ENCODE measurements around the gene ATL3. TPM values are rescaled to one million over a fixed set of nuclear protein-coding genes. Genes with fewer than 3 reads are reported as not detected.

The ATL3 gene
- total and polyA plus RNA-seq, 2 of the 13 experiments (the other 11 are each of a cell fraction or from before 2014, with no cell fraction given), result not detected

- TF ChIP-seq CBX2 (IDR thresholded peaks at IDR 0.05; ENCODE audit: low read depth, low read length) (no peak), CBX2 (CRISPR knock-in tag; IDR thresholded peaks at IDR 0.05; ENCODE audit: low read depth) (peak; percentile 57; the same call in 1 of the 2 replicates), PLSCR1 (CRISPR knock-in tag; IDR thresholded peaks at IDR 0.05; ENCODE audit: borderline replicate concordance) (no peak), MYNN (CRISPR knock-in tag; IDR thresholded peaks at IDR 0.05; ENCODE audit: low read depth) (no peak), EEA1 (CRISPR knock-in tag; IDR thresholded peaks at IDR 0.05; ENCODE audit: borderline replicate concordance) (no peak), CEBPB (IDR thresholded peaks at IDR 0.05; ENCODE audit: borderline replicate concordance, low read depth, low read length) (peak; percentile 23; the same call in 1 of the 2 replicates), GRHL1 (CRISPR knock-in tag; conservative IDR thresholded peaks at IDR 0.05) (no peak), GATAD2A (CRISPR knock-in tag; IDR thresholded peaks at IDR 0.05) (no peak), TBX2 (CRISPR knock-in tag; IDR thresholded peaks at IDR 0.05; ENCODE audit: borderline replicate concordance) (peak; percentile 51; the same call in 1 of the 2 replicates), MIXL1 (CRISPR knock-in tag; IDR thresholded peaks at IDR 0.05) (no peak), SATB2 (CRISPR knock-in tag; IDR thresholded peaks at IDR 0.05) (no peak), FUBP1 (CRISPR knock-in tag; IDR thresholded peaks at IDR 0.05; ENCODE audit: borderline replicate concordance) (no peak), SALL2 (CRISPR knock-in tag; IDR thresholded peaks at IDR 0.05) (0 out of 2 replicates have a peak, but pooled peaks have one; percentile 28), ZNF83 (CRISPR knock-in tag; IDR thresholded peaks at IDR 0.05; ENCODE audit: borderline replicate concordance) (no peak), ZBTB3 (CRISPR knock-in tag; IDR thresholded peaks at IDR 0.05; ENCODE audit: borderline replicate concordance, low read depth) (0 out of 2 replicates have a peak, but pooled peaks have one; percentile 26), REPIN1 (CRISPR knock-in tag; IDR thresholded peaks at IDR 0.05; ENCODE audit: borderline replicate concordance, low read depth) (no peak), NKX3-1 (CRISPR knock-in tag; IDR thresholded peaks at IDR 0.05) (no peak; the same call in 1 of the 2 replicates), ZFP41 (CRISPR knock-in tag; IDR thresholded peaks at IDR 0.05; ENCODE audit: borderline replicate concordance) (no peak), HOXD1 (CRISPR knock-in tag; IDR thresholded peaks at IDR 0.05) (peak; percentile 35; the same call in 1 of the 2 replicates), MATR3 (CRISPR knock-in tag; IDR thresholded peaks at IDR 0.05) (no peak), ZZZ3 (CRISPR knock-in tag; IDR thresholded peaks at IDR 0.05; ENCODE audit: borderline replicate concordance) (no peak), BCL6 (CRISPR knock-in tag; IDR thresholded peaks at IDR 0.05) (no peak), TCF7 (IDR thresholded peaks at IDR 0.05; ENCODE audit: low read depth) (no peak), ATAD3A (CRISPR knock-in tag; IDR thresholded peaks at IDR 0.05) (no peak), LCORL (IDR thresholded peaks at IDR 0.05) (no peak), LCORL (CRISPR knock-in tag; IDR thresholded peaks at IDR 0.05) (no peak; the same call in none of the 2 replicates)
Observed at GRCh38 chr11:63681321-63682065, 10.3 kb upstream of the ATL3 start, which contains the start of gene RTN3 (continued).

Data from HepG2 (cell line).